ENCODE results near the gene CCDC85C. TPM values are rescaled to one million over a fixed set of nuclear protein-coding genes. Genes with fewer than 3 reads are reported as not detected.

The CCDC85C gene
- total and polyA plus RNA-seq, 10 of the 15 experiments (the other 5 are each of a cell fraction or from before 2014, with no cell fraction given), result 0.03 to 3.6 (median 1.1) TPM

- Histone ChIP-seq H2AFZ (ENCODE audit: control insufficient read depth, low read depth, low read length) (no peak overlapping the region), H3K4me2 (ENCODE audit: control insufficient read depth, insufficient read depth) (no peak overlapping the region), H3K4me1 (ENCODE audit: control insufficient read depth, insufficient read depth, low read length) (0 out of 2 replicates have a peak, but pooled peaks cover 2% of the 10 kb centered on the region), H3K79me2 (ENCODE audit: control insufficient read depth, insufficient read depth, low read length) (no peaks in the 10 kb centered on the region), H4K20me1 (ENCODE audit: control insufficient read depth, insufficient read depth) (no peaks in the 10 kb centered on the region), H3K36me3 (ENCODE audit: control insufficient read depth in 2 of 2, insufficient read depth in 2 of 2, low read length in 1 of 2) (no peaks in the 10 kb centered on the region), H3K9me3 (replicated peaks; ENCODE audit: control insufficient read depth, insufficient read depth, low read length) (no peaks in the 10 kb centered on the region), H3K27me3 (replicated peaks in 1 of 2; ENCODE audit: control insufficient read depth in 2 of 2, insufficient read depth in 2 of 2, low read length in 1 of 2) (no peaks in the 10 kb centered on the region), H3K4me3 (no peak overlapping the region), H3K9ac (ENCODE audit: control insufficient read depth, insufficient read depth, low read length) (no peak overlapping the region), H3K27ac (ENCODE audit: control insufficient read depth, insufficient read depth) (no peak overlapping the region)
- POLR2A ChIA-PET, result no interaction called here
- ATAC-seq (no peak), FAIRE-seq (no peak), DNase-seq (ENCODE audit: low read depth, low spot score) (no peak)
- RAD21 ChIA-PET (ENCODE audit: unreplicated experiment), result interaction anchor here (1.0 kb wide), 1 partner anchor 76 kb away, joined by 3 read pairs; no protein-coding TSS in a partner anchor
- intact Hi-C loops (cut with micrococcal nuclease; ENCODE audit: unreplicated experiment) (no loop called here), in situ Hi-C loops (cut with MboI) (no loop called here)
- no TSS peak for BruUV-seq (replicated peaks)
- no peak for TF ChIP-seq NBN (IDR thresholded peaks at IDR 0.05)
- TF ChIP-seq PAX5 (IDR thresholded peaks at IDR 0.05; ENCODE audit: borderline replicate concordance, low read depth, low read length), result no peak
- no peak for TF ChIP-seq PKNOX1 (IDR thresholded peaks at IDR 0.05)
- TF ChIP-seq E2F4 (IDR thresholded peaks at IDR 0.05; ENCODE audit: low read depth, low read length), result no peak
- no peak for TF ChIP-seq HDAC2 (IDR thresholded peaks at IDR 0.05)
- no peak for TF ChIP-seq ATF3 (IDR thresholded peaks at IDR 0.05; ENCODE audit: borderline replicate concordance, extremely low read depth, low read depth, low read length)
- no peak for TF ChIP-seq FOXM1 (IDR thresholded peaks at IDR 0.05; ENCODE audit: low read depth, low read length)
- CTCF ChIA-PET, result no interaction called here
- WGBS (ENCODE audit: insufficient coverage, insufficient replicate concordance, low lambda C conversion rate, missing lambda C conversion rate), result 38% methylated on average over 8 of the region's 9 CpGs
- SMC1A ChIA-PET (ENCODE audit: uncharacterized antibody, unreplicated experiment), result no interaction called here
These were observed 51.9 kb downstream of the CCDC85C start for GRCh38 chr14:99552021-99552553.

Measured in GM12878 (cell line).